OCI-LY1 (cell line): ENCODE results near the gene FAM24B.

Source experiments
- CTCF ChIP-seq: fragments of 200-600 bp; sonication (generic), shearing (Covaris generic); IDR thresholded peaks from 2 replicates; pipeline ENCODE4 v1.5.1; 2017; ENCODE audit warnings: mild to moderate bottlenecking, antibody characterized with exemption, low read length, moderate library complexity, mixed read lengths
- EZH2 ChIP-seq: fragments of 200-600 bp; sonication (generic), shearing (Covaris generic); IDR thresholded peaks from 2 replicates; pipeline ENCODE4 v1.8.0; 2017; ENCODE audit warnings: borderline replicate concordance, mixed run types, mild to moderate bottlenecking, antibody characterized with exemption, low read length, moderate library complexity, mixed read lengths

- TF ChIP-seq EZH2 (no peak), CTCF (no peak)
Observed at GRCh38 chr10:122812751-122813150, 66.6 kb downstream of the FAM24B start.
